Subcutaneous abdominal adipose tissue (tissue), 5 donors: ENCODE results near the gene HBB.

Experiments used
- H3K27ac ChIP-seq: one replicate; pipeline ENCODE4 v1.7.0; 2013; ENCODE audit warnings: low read depth, mild to moderate bottlenecking, inconsistent platforms, low read length, moderate library complexity
- H3K27me3 ChIP-seq, 5 donors: one replicate each; pipeline ENCODE4 v1.7.0; 2013; ENCODE audit warnings: low read length in 5 of 5, inconsistent platforms in 1 of 5; ENCODE audit not compliant: control insufficient read depth in 5 of 5, insufficient read depth in 4 of 5
- H3K36me3 ChIP-seq, 5 donors: one replicate each; pipeline ENCODE4 v1.7.0; 2013; ENCODE audit warnings: low read length in 5 of 5; ENCODE audit not compliant: control insufficient read depth in 5 of 5, insufficient read depth in 5 of 5
- H3K4me1 ChIP-seq, 5 donors: one replicate each; pipeline ENCODE4 v1.7.0; 2013; ENCODE audit warnings: low read length in 5 of 5, mild to moderate bottlenecking in 3 of 5, moderate library complexity in 1 of 5; ENCODE audit not compliant: control insufficient read depth in 5 of 5, insufficient read depth in 5 of 5
- H3K4me3 ChIP-seq, 5 donors: one replicate each; pipeline ENCODE4 v1.7.0; 2013; ENCODE audit warnings: low read length in 5 of 5, low read depth in 1 of 5
- H3K9ac ChIP-seq, 5 donors: one replicate each; pipeline ENCODE4 v1.7.0; 2013; ENCODE audit warnings: low read length in 5 of 5, mild to moderate bottlenecking in 4 of 5, moderate library complexity in 3 of 5
- H3K9me3 ChIP-seq, 5 donors: one replicate each; pipeline ENCODE4 v1.7.0; 2013; ENCODE audit warnings: low read length in 5 of 5; ENCODE audit not compliant: control insufficient read depth in 5 of 5
- donor health status: healthy.
- donor health status: healthy.
- donor health status: healthy.
- donor health status: healthy.
- donor health status: healthy.

Gene HBB

DNA sequence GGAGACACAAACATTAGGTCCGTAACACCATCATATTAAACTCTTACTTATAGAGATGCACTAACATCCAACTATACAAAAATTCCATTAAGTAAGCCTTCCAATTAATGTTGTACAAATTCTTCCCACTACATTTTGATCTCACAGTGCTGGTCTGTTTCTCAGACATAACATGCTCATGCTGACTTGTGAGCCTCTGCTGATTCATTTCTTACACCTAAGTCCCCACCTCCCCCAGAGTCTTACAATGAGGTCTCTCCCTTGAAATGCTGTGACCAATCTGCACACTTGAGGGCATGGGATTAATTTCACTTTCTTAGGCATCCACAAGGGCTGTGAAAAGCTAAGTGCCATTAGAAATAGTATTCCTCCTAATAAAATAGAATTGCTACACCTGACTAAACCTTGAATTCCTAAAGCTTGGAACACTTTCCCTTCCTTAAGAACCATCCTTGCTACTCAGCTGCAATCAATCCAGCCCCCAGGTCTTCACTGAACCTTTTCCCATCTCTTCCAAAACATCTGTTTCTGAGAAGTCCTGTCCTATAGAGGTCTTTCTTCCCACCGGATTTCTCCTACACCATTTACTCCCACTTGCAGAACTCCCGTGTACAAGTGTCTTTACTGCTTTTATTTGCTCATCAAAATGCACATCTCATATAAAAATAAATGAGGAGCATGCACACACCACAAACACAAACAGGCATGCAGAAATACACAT, 20.8 kb upstream of the HBB start:
- Histone ChIP-seq H3K4me1 (no peaks in the 10 kb centered on the region), H3K9ac (no peak overlapping the region), H3K4me3 (no peak overlapping the region), H3K27ac (no peak overlapping the region), H3K27me3 (peaks cover 0 to 6% (median 0%) of the 10 kb centered on the region in 5 donors), H3K36me3 (no peaks in the 10 kb centered on the region), H3K9me3 (no peaks in the 10 kb centered on the region)

DNA sequence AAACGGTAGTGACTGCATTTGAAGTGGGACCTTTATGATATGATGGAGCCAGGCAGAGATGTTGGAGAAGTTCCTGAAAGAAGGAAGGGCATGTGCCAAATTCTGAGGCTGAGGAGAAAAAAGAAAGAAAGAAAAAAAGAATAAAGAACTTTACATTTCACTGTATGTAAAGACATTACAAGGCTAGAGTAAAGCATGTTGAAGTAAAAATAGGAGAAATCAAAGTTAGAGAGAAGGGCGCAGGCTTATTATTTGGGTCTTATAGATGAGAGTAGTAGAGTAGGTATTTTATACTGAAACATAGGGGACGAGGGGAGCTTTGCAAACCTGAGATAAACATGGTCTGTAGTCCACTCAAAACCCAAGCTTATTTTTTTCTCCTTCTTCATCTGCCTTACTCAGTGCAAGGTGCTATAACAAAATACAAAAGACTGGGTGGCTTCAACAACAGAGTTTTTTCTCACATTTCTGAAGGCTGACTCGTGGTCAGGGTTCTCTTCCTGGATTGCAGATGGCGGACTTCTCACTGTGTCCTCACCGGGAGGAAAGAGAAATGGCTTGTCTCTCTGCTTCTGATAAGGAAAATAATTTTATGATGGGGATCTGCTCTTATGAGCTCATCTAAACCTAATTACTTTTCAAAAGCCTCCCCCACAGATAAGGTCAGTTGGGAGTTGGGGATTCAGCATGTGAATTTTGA, 20.1 kb upstream of the HBB start:
- Histone ChIP-seq H3K9me3 (no peaks in the 10 kb centered on the region), H3K27ac (no peak overlapping the region), H3K27me3 (peaks cover 0 to 6% (median 0%) of the 10 kb centered on the region in 5 donors), H3K4me1 (no peaks in the 10 kb centered on the region), H3K36me3 (no peaks in the 10 kb centered on the region), H3K4me3 (no peak overlapping the region), H3K9ac (no peak overlapping the region)

DNA sequence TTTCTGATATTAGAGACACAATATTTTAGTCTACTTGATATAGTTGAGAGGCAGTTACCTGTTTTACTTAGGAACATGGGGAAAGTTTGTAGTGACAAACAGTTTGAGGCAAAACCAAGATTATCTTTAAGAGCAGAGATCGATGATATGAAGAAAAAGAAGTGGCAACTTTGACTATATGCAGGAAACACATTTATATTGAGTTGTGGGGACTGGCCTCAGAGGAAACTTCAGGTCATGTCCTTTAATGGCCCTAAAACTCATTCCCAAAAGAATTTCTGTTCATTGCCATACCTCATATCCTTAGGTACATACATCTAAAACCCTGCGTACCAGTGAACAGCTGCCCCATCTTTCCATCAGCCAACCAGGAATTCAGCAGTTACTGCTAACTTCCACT, 18.3 kb upstream of the HBB start:
- H3K4me3 ChIP-seq: no peak overlapping the region
- H3K4me1 ChIP-seq: no peaks in the 10 kb centered on the region
- H3K9ac ChIP-seq: no peak overlapping the region
- H3K27ac ChIP-seq: no peak overlapping the region
- H3K9me3 ChIP-seq: no peaks in the 10 kb centered on the region
- H3K27me3 ChIP-seq: peaks cover 0 to 6% (median 0%) of the 10 kb centered on the region in 5 donors
- no peaks in the 10 kb centered on the region for H3K36me3 ChIP-seq

DNA sequence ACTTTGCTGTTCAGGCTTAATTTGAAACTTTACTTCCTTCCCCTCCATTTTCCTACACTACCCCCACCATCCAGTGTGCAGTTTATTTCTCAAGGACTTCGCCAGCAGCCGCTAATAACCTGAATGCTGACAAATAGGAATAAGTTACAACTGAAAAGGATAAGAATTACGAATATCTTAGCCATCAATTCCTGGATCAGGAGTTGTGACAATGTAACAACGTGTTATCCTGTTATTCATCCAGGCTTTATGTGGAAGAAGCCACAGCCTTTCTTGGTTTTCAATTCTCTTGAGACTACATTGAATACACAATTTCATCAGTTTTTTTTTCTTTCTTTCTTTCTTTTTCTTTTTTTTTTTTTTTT, 16.9 kb upstream of the HBB start:
- Histone ChIP-seq H3K36me3 (no peaks in the 10 kb centered on the region), H3K27me3 (peaks cover 0 to 6% (median 0%) of the 10 kb centered on the region in 5 donors), H3K9ac (no peak overlapping the region), H3K27ac (no peak overlapping the region), H3K4me3 (no peak overlapping the region), H3K4me1 (no peaks in the 10 kb centered on the region), H3K9me3 (no peaks in the 10 kb centered on the region)

DNA sequence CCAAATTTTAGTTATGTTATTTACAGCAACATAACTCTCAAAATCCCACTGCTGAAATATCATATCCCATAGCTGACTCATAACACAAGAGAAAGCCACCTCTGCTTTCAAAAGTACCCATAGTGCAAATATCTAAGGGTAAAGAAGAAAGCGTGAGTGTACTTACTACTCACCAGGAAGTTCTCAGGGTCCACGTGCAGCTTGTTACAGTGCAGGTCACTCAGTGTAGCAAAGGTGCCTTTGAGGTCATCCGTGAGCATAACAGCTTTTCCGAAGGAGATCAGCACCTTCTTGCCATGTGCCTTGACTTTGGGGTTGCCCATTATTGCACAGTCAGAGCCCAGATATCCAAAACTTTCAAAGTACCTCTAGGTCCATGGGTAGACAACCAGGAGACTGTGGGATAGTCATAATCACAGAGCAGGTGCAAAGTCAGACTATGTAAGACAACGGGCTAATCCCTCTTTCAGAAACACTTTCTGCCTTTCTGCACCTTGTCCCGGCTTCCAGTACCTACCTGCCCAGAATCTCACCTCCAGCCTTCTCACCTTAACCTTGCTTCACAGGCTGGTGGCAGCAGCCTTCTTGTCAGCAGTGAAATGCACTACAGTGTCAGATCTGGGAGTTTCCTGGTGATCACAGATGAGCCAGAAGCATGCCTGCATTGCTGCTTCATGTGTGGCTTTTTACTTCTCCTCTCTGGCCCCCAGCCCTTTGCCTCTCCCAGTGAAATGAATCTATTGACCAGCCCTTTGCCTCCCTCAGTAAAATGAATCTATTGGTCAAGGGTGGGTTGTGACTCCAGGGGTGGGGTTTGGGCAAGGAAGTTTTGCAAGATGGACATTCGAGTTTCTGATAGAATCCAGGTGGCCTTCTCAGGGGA, 16.3 kb upstream of the HBB start:
- Histone ChIP-seq H3K36me3 (no peaks in the 10 kb centered on the region), H3K4me3 (no peak overlapping the region), H3K4me1 (no peaks in the 10 kb centered on the region), H3K27me3 (peaks cover 0 to 6% (median 0%) of the 10 kb centered on the region in 5 donors), H3K9me3 (no peaks in the 10 kb centered on the region), H3K27ac (no peak overlapping the region), H3K9ac (no peak overlapping the region)

DNA sequence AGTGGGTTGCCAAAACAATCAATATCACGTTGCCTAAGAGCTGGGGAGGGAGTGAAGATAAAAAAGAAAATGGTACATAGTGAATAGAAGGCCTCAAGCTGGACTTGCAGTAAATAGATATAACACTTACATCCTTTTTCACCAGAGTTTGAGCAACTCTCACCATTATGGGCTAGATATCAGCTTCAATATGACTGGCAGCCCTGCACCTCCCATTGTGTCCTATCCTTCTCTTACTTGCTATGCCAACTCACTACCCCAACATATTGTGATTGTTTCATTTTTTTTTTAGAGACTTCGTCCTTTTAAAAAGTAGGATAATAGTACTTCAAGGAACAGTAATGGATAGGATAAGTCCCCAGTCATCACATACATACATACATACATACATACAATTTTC, 15.3 kb upstream of the HBB start:
- Histone ChIP-seq H3K27me3 (peaks cover 0 to 6% (median 0%) of the 10 kb centered on the region in 5 donors), H3K27ac (no peak overlapping the region), H3K36me3 (no peaks in the 10 kb centered on the region), H3K9me3 (no peaks in the 10 kb centered on the region), H3K4me1 (no peaks in the 10 kb centered on the region), H3K4me3 (no peak overlapping the region), H3K9ac (no peak overlapping the region)

DNA sequence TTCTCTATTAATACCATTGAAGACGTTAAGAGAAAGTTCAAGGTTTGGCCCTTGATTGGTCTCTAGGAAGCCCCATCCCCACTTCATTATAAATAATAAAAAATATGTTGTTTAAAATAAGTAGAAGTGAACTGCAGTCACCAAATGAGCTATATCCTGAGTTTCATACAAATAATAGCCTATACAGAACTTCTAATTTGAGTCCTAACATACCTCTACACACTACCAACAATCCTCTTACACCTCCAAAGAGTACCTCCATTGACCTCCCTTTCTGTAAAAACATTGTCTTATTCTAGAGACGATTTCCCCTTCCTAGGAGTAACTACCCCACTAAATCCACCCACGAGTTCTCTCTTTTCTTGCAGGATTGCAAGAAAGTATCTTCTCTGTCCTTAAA, 14.6 kb upstream of the HBB start:
- H3K9ac ChIP-seq: no peak overlapping the region
- no peaks in the 10 kb centered on the region for H3K4me1 ChIP-seq
- peaks cover 0 to 6% (median 0%) of the 10 kb centered on the region in 5 donors for H3K27me3 ChIP-seq
- H3K9me3 ChIP-seq: no peaks in the 10 kb centered on the region
- no peaks in the 10 kb centered on the region for H3K36me3 ChIP-seq
- H3K4me3 ChIP-seq: no peak overlapping the region
- H3K27ac ChIP-seq: no peak overlapping the region

DNA sequence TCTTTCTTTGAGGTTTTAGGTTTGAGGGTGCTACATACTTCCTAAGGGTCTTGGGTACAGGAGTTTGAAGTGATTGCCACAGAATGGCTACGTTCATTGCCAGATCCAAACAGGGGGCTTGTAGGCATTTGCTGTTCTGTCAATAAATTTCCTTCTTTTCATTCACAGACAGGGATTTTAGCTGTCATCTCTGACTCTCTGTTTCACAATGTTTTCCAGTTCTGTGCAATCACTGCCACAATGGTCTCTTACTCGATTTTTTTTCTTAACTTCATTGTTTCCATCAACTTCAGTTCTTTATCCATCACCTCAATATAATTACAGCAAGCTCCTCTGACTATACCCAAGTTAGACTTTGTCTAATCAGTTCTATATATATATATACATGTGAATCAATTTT, 13.6 kb upstream of the HBB start:
- Histone ChIP-seq H3K27me3 (peaks cover 0 to 6% (median 0%) of the 10 kb centered on the region in 5 donors), H3K27ac (no peak overlapping the region), H3K36me3 (no peaks in the 10 kb centered on the region), H3K4me3 (no peak overlapping the region), H3K9me3 (no peaks in the 10 kb centered on the region), H3K9ac (no peak overlapping the region), H3K4me1 (no peaks in the 10 kb centered on the region)

DNA sequence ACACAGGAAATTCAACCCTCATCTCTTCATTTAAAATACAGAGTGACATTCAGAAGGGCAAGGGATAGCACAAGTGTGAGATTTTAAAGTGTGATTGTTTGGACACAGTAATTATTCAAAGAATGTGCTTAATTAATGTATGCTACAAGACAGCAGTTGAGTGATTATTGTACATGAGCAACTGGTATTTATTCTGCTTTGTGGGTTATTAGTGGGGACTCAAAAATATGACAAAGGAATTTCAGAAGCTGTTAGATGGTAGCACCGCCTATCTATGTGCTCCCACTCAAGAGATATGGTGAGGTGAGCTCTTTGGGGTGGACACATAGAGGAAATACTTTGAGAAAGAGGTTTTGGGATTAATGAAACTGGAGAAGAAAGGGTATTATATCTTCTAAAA, 13.2 kb upstream of the HBB start:
- Histone ChIP-seq H3K4me1 (no peaks in the 10 kb centered on the region), H3K27ac (no peak overlapping the region), H3K9me3 (no peaks in the 10 kb centered on the region), H3K9ac (no peak overlapping the region), H3K36me3 (no peaks in the 10 kb centered on the region), H3K27me3 (peaks cover 0 to 6% (median 0%) of the 10 kb centered on the region in 5 donors), H3K4me3 (no peak overlapping the region)

DNA sequence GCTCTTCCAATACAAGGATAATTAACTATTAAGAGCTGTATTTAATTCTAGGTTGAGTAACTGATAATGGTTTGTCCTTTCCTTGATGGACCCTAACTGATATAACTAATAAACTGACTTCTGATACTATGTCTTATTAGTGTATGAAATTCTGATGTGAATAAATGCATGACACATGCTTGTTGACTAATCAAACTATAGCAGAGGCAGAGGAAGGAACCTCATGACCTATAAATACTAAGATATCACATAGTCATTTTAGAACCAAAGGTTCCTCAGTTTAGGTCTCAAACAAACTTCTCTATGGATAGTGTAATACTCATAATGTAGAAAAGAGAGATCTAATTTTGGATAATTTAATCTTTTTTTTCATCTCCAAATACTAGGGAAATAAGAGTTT, 12.2 kb upstream of the HBB start:
- H3K4me1 ChIP-seq: no peaks in the 10 kb centered on the region
- H3K27ac ChIP-seq: no peak overlapping the region
- H3K9ac ChIP-seq: no peak overlapping the region
- no peaks in the 10 kb centered on the region for H3K36me3 ChIP-seq
- H3K9me3 ChIP-seq: no peaks in the 10 kb centered on the region
- H3K4me3 ChIP-seq: no peak overlapping the region
- peaks cover 0 to 6% (median 0%) of the 10 kb centered on the region in 5 donors for H3K27me3 ChIP-seq
